Body of pancreas (tissue), 4 donors: Measurements from ENCODE around the gene AP1M2.

Experiments used
- POLR2A ChIP-seq, 3 donors: fragments of 450-650 bp; IDR thresholded peaks; one replicate each; pipeline ENCODE4 v1.6.1; 2016; ENCODE audit warnings: antibody characterized with exemption in 3 of 3, mild to moderate bottlenecking in 2 of 3
- TF ChIP-seq, protein P1 (sequence below), 7 experiments: fragments of 450-650 bp in 4 of 7; fragments of 200-600 bp in 3 of 7; sonication (generic) in 3 of 7; IDR thresholded peaks; one replicate each; pipeline ENCODE4 v1.5.1; 2016 to 2019; ENCODE audit warnings: antibody characterized with exemption in 7 of 7

DNA sequence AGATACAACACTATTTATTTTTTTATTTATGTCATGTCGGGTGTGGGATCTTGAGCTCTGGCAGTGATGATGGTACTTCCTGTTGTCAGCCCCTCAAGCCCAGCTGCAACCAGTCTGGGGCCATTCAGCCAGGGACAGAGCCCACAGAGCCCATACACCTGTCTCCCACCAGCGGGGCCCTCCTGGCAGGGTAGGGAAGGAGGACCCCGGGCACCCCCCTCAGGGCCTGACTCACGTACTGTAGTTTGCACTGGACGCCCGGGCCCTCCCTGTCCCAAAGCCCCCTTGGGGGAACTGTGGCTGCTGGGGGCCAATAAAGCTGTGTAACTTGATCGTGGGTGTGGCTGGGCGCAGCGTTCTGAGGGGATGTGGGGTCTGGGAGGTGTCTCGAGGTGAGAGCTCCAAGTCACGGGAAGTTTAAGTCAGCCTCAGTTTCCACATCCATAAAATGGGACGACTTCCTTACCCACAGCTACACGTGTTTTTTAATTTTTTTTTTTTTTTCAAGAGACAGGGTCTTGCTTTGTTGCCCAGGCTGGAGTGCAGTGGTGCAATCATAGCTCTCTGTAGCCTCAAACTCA, 33.9 kb downstream of the AP1M2 start:
- TF ChIP-seq POLR2A (IDR thresholded peaks at IDR 0.05): no peak
- TF ChIP-seq, protein P1, sequence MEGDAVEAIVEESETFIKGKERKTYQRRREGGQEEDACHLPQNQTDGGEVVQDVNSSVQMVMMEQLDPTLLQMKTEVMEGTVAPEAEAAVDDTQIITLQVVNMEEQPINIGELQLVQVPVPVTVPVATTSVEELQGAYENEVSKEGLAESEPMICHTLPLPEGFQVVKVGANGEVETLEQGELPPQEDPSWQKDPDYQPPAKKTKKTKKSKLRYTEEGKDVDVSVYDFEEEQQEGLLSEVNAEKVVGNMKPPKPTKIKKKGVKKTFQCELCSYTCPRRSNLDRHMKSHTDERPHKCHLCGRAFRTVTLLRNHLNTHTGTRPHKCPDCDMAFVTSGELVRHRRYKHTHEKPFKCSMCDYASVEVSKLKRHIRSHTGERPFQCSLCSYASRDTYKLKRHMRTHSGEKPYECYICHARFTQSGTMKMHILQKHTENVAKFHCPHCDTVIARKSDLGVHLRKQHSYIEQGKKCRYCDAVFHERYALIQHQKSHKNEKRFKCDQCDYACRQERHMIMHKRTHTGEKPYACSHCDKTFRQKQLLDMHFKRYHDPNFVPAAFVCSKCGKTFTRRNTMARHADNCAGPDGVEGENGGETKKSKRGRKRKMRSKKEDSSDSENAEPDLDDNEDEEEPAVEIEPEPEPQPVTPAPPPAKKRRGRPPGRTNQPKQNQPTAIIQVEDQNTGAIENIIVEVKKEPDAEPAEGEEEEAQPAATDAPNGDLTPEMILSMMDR (IDR thresholded peaks at IDR 0.05): no peak
